ENCODE results near the gene PTCHD1. TPM values are rescaled to one million over a fixed set of nuclear protein-coding genes. Genes with fewer than 3 reads are reported as not detected.

Gene PTCHD1
- total RNA-seq, 1 experiment from 2014 or later = not detected

DNA sequence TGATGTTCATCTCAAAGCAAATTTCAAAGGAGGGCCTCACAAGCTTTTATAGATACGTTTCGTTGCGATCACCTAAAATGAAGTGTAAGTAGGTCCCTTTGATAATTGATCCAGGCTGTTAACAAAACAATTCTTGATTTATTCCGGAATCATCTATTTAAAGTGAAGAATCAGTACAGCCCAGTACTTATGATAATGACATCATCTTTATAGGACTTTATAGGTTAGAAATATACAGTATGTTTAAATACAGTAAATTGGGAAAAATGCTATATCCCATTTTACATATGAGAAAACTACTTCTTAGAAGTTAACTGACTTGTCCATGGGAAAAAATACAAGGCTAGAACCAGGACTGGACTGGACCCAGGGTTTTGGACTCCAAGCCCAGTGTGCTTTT lies 3.7 kb downstream of the PTCHD1 start:
- ChIA-PET RAD21 (ENCODE audit: low non-redundant PET in 1 of 2, low total read pairs in 2 of 2, uncharacterized antibody in 2 of 2, unreplicated experiment in 2 of 2) (no interaction called here), POLR2A (no interaction called here), CTCF (no interaction called here)
- H3K4me1 ChIP-seq (ENCODE audit: control insufficient read depth in 1 of 2, insufficient read depth in 2 of 2, low read length in 2 of 2) = peaks cover 4 to 7% of the 10 kb centered on the region in 2 experiments; a peak in 2 of 4 replicates
- no peaks in the 10 kb centered on the region for H3K36me3 ChIP-seq (ENCODE audit: control insufficient read depth in 1 of 2, insufficient read depth in 2 of 2, low read length in 2 of 2)
- no peak overlapping the region for H3K9ac ChIP-seq (ENCODE audit: low read length)
- H3K27me3 ChIP-seq (ENCODE audit: insufficient read depth, low read length) = peaks cover 3% of the 10 kb centered on the region; the same call in 1 of the 2 replicates
- no peak overlapping the region for H3K4me3 ChIP-seq (replicated peaks in 1 of 2; ENCODE audit: low read depth in 1 of 2, low read length in 2 of 2)
- BruUV-seq (replicated peaks) = no TSS peak
- no peak overlapping the region for H3K27ac ChIP-seq (ENCODE audit: low read depth, low read length)
- ATAC-seq (no peak), DNase-seq (ENCODE audit: low read depth, low spot score) (no peak)
- TF ChIP-seq ZNF274 (IDR thresholded peaks at IDR 0.05; ENCODE audit: low read depth, low read length) = no peak
- no peak for TF ChIP-seq ZFX (IDR thresholded peaks at IDR 0.05)
- TF ChIP-seq, protein P1, sequence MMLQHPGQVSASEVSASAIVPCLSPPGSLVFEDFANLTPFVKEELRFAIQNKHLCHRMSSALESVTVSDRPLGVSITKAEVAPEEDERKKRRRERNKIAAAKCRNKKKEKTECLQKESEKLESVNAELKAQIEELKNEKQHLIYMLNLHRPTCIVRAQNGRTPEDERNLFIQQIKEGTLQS (IDR thresholded peaks at IDR 0.05) = no peak
- no peak for TF ChIP-seq FOSL1 (IDR thresholded peaks at IDR 0.05; ENCODE audit: low read depth)
- no peak for TF ChIP-seq EGR1 (IDR thresholded peaks at IDR 0.05; ENCODE audit: low read depth)
- TF ChIP-seq RAD21 (IDR thresholded peaks at IDR 0.05; ENCODE audit: low read depth) = no peak
- no peak for TF ChIP-seq YY1 (IDR thresholded peaks at IDR 0.05; ENCODE audit: extremely low read depth, insufficient replicate concordance, low read depth, low read length)
- TF ChIP-seq SP1 (IDR thresholded peaks at IDR 0.05; ENCODE audit: low read depth) = no peak
- no peak for TF ChIP-seq EZH2 (IDR thresholded peaks at IDR 0.05)
- TF ChIP-seq, protein P2, sequence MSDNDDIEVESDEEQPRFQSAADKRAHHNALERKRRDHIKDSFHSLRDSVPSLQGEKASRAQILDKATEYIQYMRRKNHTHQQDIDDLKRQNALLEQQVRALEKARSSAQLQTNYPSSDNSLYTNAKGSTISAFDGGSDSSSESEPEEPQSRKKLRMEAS (IDR thresholded peaks at IDR 0.05) = no peak
- TF ChIP-seq, protein P3, sequence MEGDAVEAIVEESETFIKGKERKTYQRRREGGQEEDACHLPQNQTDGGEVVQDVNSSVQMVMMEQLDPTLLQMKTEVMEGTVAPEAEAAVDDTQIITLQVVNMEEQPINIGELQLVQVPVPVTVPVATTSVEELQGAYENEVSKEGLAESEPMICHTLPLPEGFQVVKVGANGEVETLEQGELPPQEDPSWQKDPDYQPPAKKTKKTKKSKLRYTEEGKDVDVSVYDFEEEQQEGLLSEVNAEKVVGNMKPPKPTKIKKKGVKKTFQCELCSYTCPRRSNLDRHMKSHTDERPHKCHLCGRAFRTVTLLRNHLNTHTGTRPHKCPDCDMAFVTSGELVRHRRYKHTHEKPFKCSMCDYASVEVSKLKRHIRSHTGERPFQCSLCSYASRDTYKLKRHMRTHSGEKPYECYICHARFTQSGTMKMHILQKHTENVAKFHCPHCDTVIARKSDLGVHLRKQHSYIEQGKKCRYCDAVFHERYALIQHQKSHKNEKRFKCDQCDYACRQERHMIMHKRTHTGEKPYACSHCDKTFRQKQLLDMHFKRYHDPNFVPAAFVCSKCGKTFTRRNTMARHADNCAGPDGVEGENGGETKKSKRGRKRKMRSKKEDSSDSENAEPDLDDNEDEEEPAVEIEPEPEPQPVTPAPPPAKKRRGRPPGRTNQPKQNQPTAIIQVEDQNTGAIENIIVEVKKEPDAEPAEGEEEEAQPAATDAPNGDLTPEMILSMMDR (IDR thresholded peaks at IDR 0.05 in 2 of 3, conservative IDR thresholded peaks at IDR 0.05 in 1 of 3; ENCODE audit: borderline replicate concordance in 1 of 3, insufficient read depth in 1 of 3, low read depth in 2 of 3, low read length in 2 of 3) = no peak
- no peak for TF ChIP-seq POLR2AphosphoS5 (IDR thresholded peaks at IDR 0.05; ENCODE audit: low read depth, low read length)
- TF ChIP-seq SRF (IDR thresholded peaks at IDR 0.05; ENCODE audit: low read depth) = no peak
- TF ChIP-seq ELF1 (IDR thresholded peaks at IDR 0.05; ENCODE audit: borderline replicate concordance, low read depth) = no peak
- TF ChIP-seq POLR2A (IDR thresholded peaks at IDR 0.05; ENCODE audit: borderline replicate concordance, extremely low read depth, insufficient read depth, insufficient read length) = no peak
- no peak for TF ChIP-seq EZH2phosphoT487 (IDR thresholded peaks at IDR 0.05; ENCODE audit: borderline replicate concordance)
- TF ChIP-seq, protein P4, sequence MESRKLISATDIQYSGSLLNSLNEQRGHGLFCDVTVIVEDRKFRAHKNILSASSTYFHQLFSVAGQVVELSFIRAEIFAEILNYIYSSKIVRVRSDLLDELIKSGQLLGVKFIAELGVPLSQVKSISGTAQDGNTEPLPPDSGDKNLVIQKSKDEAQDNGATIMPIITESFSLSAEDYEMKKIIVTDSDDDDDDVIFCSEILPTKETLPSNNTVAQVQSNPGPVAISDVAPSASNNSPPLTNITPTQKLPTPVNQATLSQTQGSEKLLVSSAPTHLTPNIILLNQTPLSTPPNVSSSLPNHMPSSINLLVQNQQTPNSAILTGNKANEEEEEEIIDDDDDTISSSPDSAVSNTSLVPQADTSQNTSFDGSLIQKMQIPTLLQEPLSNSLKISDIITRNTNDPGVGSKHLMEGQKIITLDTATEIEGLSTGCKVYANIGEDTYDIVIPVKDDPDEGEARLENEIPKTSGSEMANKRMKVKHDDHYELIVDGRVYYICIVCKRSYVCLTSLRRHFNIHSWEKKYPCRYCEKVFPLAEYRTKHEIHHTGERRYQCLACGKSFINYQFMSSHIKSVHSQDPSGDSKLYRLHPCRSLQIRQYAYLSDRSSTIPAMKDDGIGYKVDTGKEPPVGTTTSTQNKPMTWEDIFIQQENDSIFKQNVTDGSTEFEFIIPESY (IDR thresholded peaks at IDR 0.05; ENCODE audit: extremely low read depth, insufficient replicate concordance, low read length) = no peak
- TF ChIP-seq SIN3A (IDR thresholded peaks at IDR 0.05; ENCODE audit: low read depth) = no peak
- H3K79me2 ChIP-seq (ENCODE audit: insufficient read depth, low read length) = no peaks in the 10 kb centered on the region
- intact Hi-C loops (cut with micrococcal nuclease) = no loop called here
- no peak overlapping the region for H2AFZ ChIP-seq (ENCODE audit: low read depth, low read length, poor library complexity, severe bottlenecking)
- H3K9me2 ChIP-seq (ENCODE audit: insufficient read depth) = no peaks in the 10 kb centered on the region
- no peaks in the 10 kb centered on the region for H3K9me3 ChIP-seq (ENCODE audit: control insufficient read depth in 1 of 2, insufficient read depth in 1 of 2, low read depth in 1 of 2, low read length in 2 of 2)
- no peak overlapping the region for H3K4me2 ChIP-seq (ENCODE audit: low read length)
- no peaks in the 10 kb centered on the region for H4K20me1 ChIP-seq (ENCODE audit: insufficient read depth)
